Measurements from ENCODE around the gene COG3. TPM values are rescaled to one million over a fixed set of nuclear protein-coding genes. Genes with fewer than 3 reads are reported as not detected.

Gene COG3
- total and polyA plus RNA-seq, 2 donors (not counting 3 experiments of a cell fraction or from before 2014, with no cell fraction given) = 18.9 to 27.0 TPM

DNA sequence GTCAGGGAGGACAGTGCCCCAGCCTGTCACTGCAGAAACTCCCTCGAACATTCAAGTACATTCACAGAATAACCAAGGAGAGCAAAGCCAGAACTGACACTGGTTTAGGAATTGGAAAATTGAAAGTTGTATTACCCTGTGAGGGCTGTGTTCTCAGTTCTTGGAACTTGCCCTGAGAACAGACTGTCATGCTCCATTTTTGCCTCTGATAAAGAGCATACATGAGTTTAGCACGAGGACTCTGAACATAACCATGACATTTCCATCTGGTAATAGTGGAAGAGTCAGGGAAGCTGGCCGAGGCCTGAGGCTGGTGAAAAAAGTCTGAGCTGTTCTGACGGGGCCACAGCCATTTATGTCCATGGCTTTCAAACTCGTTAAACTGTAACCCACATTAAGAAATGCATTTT is 31.4 kb upstream of the COG3 start:
- no peaks in the 10 kb centered on the region for H3K36me3 ChIP-seq (ENCODE audit: control insufficient read depth in 2 of 2, extremely low read depth in 1 of 2, insufficient read depth in 2 of 2, low read length in 2 of 2)
- FAIRE-seq (no peak), DNase-seq (ENCODE audit: low read depth, low spot score) (no peak)
- no peak overlapping the region for H3K27ac ChIP-seq (ENCODE audit: insufficient read depth, low read depth, low read length)
- CTCF ChIA-PET = no interaction called here
- H4K20me1 ChIP-seq (replicated peaks; ENCODE audit: control insufficient read depth, extremely low read depth, insufficient read depth, low read length) = no peaks in the 10 kb centered on the region
- no peaks in the 10 kb centered on the region for H3K9me3 ChIP-seq (replicated peaks; ENCODE audit: control insufficient read depth, insufficient read depth, low read length)
- TF ChIP-seq, protein P1, sequence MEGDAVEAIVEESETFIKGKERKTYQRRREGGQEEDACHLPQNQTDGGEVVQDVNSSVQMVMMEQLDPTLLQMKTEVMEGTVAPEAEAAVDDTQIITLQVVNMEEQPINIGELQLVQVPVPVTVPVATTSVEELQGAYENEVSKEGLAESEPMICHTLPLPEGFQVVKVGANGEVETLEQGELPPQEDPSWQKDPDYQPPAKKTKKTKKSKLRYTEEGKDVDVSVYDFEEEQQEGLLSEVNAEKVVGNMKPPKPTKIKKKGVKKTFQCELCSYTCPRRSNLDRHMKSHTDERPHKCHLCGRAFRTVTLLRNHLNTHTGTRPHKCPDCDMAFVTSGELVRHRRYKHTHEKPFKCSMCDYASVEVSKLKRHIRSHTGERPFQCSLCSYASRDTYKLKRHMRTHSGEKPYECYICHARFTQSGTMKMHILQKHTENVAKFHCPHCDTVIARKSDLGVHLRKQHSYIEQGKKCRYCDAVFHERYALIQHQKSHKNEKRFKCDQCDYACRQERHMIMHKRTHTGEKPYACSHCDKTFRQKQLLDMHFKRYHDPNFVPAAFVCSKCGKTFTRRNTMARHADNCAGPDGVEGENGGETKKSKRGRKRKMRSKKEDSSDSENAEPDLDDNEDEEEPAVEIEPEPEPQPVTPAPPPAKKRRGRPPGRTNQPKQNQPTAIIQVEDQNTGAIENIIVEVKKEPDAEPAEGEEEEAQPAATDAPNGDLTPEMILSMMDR (IDR thresholded peaks at IDR 0.05; ENCODE audit: extremely low read depth in 1 of 2, insufficient read depth in 1 of 2, low read depth in 1 of 2, low read length in 2 of 2) = no peak
- TF ChIP-seq JUN (IDR thresholded peaks at IDR 0.05; ENCODE audit: borderline replicate concordance, insufficient read depth, insufficient read length, low read depth) = no peak
- no peak for TF ChIP-seq FOS (IDR thresholded peaks at IDR 0.05; ENCODE audit: borderline replicate concordance, insufficient read depth, low read length)
- TF ChIP-seq, protein P2, sequence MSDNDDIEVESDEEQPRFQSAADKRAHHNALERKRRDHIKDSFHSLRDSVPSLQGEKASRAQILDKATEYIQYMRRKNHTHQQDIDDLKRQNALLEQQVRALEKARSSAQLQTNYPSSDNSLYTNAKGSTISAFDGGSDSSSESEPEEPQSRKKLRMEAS (IDR thresholded peaks at IDR 0.05; ENCODE audit: insufficient read depth, insufficient read length) = no peak
- TF ChIP-seq POLR2AphosphoS5 (IDR thresholded peaks at IDR 0.05; ENCODE audit: insufficient read depth, low read depth, low read length) = no peak
- no peak for TF ChIP-seq MYC (IDR thresholded peaks at IDR 0.05; ENCODE audit: low read depth, low read length)
- TF ChIP-seq EZH2 (IDR thresholded peaks at IDR 0.05; ENCODE audit: borderline replicate concordance, low read depth, low read length, severe bottlenecking) = no peak
- TF ChIP-seq POLR2A (IDR thresholded peaks at IDR 0.05; ENCODE audit: low read depth, low read length) = no peak
- POLR2A ChIA-PET = no interaction called here
- no peak overlapping the region for H3K4me3 ChIP-seq (replicated peaks in 1 of 3; ENCODE audit: insufficient read depth in 1 of 3, low read depth in 1 of 3, low read length in 3 of 3)
- H3K9ac ChIP-seq (replicated peaks; ENCODE audit: extremely low read depth, insufficient read depth, low read length) = no peak overlapping the region
- no peaks in the 10 kb centered on the region for H3K79me2 ChIP-seq (ENCODE audit: control insufficient read depth, insufficient read depth, low read length)
- no peaks in the 10 kb centered on the region for H3K4me1 ChIP-seq (ENCODE audit: control insufficient read depth, extremely low read depth, insufficient read depth, low read length)
- no peaks in the 10 kb centered on the region for H3K27me3 ChIP-seq (ENCODE audit: control insufficient read depth in 2 of 2, insufficient read depth in 2 of 2, low read length in 2 of 2)
- no peak overlapping the region for H3K4me2 ChIP-seq (ENCODE audit: insufficient read depth, low read length)
- no peaks in the 10 kb centered on the region for H3K9me1 ChIP-seq (replicated peaks; ENCODE audit: control insufficient read depth, extremely low read depth, insufficient read depth, low read length)
- intact Hi-C loops (cut with micrococcal nuclease) (no loop called here), dilution Hi-C loops (cut with MboI; ENCODE audit: extremely low pct_ligation_motif_present, low sequenced_read_pairs) (no loop called here)
- no TSS peak for BruUV-seq (replicated peaks)
- H2AFZ ChIP-seq (ENCODE audit: low read depth, low read length) = no peak overlapping the region
